HG02973 (cell line): ENCODE measurements around the gene TMTC3.

ENCODE experiments used
- ATAC-seq: cut with Tn5 transposase; IDR thresholded peaks from one replicate; pipeline ENCODE4 v1.9.1; 2021; ENCODE audit warnings: moderate library complexity; ENCODE audit not compliant: unreplicated experiment

The TMTC3 gene

DNA sequence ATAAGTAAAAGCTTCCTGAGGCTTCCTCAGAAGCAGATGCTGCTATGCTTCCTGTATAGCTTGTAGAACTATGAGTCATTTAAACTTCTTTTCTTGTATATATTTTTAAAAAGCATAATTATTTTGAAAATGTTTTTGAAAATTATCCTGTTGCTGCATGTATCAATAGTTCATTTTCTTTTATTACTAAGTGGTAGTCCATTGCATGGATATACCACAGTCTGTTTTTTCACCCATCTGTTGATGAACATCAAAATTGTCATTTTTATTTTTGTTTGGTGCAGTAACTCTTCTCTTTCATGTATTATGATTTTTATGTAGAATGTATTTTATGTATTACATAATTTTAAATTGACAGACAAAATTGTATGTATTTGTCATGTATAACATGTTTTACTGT lies 81.4 kb downstream of the TMTC3 start:
- no peak for ATAC-seq

DNA sequence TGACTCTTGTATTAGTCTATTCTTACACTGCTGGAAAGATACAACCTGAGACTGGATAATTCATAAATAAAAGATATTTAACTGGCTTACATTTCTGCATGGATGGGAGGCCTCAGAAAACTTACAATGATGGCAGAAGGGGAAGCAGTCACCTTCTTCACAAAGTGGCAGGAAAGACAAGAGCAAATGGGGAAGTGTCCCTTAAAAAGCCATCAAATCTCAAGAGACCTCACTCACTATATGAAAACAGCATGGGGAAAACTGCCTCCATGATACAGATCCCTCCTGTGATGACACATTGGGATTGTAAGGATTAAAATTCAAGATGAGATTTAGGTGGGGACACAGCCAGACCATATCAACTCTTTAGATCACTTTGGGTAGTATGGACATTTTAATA lies 83.7 kb downstream of the TMTC3 start:
- ATAC-seq, result no peak

DNA sequence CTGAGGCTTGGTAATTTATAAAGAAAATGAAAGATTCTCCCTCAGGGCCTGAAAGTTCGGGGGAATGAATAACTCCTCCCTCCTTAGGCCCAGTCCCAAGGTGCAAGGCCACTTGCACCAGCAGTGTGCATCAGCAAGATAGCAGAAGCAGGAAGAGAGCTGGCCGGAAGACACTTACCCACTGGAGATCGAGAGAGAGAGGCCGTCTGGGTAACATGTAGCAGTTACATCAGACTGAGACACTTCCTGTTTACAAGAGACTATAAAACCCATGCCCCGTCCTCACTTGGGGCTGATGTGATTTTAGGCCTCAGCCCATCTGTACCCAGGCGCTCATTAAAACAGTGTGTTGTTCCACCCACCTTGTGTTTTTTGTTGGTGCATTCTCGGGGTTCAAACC lies 85.2 kb downstream of the TMTC3 start:
- ATAC-seq, result no peak

DNA sequence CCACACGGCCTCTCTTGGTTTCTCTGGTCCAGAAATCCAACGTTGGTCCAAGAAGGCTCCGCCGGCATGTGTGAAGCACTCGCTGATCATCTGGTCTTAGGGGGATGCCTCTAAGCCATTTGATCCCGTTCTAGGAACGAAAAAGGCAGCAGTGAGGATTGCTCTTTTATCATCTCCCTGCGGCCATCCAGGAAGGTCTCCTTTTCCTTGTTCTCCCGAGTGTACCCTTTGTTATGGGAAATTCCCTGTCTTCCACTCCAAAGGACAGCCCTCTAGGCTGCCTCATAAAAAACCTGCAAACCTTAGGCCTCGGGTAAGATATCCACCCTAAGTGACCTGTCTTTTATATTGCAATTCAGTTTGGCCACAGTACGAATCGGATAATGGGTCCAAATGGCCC lies 85.8 kb downstream of the TMTC3 start:
- ATAC-seq, result no peak

DNA sequence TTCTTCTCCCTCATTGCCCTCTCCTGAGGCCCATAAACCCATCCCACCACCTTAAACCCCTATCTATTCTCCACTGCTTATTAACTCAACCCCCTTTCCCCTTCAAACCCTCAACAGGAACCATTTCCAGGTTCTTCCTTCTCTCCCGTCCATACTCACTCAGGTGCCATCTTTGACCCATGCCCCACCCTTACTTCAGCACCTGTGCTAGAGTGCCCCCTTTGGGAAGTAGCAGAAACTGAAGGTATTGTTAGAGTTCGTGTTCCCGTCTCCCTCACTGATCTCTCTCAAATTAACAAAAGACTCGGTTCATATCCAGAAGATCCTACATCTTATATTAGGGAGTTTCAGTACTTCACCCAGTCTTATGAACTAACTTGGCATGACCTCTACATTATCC lies 86.6 kb downstream of the TMTC3 start:
- ATAC-seq, result no peak

DNA sequence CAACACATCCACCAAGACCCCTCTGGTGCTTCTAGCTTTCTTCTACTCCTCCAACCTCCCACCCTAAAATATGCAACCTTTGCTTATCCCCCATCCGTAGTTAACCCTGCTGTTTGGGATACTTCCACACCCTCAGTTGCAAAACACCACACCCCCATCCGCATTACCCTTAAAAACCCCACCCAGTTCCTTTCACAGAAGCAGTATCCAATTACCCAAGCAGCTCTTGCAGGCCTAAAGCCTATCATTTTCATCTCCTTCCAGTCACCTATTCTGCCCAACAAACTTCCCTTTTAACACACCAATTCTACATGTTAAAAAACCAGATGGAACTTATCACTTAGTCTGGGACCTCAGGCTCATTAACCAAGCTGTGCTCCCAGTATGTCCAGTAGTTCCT lies 88.2 kb downstream of the TMTC3 start:
- no peak for ATAC-seq

DNA sequence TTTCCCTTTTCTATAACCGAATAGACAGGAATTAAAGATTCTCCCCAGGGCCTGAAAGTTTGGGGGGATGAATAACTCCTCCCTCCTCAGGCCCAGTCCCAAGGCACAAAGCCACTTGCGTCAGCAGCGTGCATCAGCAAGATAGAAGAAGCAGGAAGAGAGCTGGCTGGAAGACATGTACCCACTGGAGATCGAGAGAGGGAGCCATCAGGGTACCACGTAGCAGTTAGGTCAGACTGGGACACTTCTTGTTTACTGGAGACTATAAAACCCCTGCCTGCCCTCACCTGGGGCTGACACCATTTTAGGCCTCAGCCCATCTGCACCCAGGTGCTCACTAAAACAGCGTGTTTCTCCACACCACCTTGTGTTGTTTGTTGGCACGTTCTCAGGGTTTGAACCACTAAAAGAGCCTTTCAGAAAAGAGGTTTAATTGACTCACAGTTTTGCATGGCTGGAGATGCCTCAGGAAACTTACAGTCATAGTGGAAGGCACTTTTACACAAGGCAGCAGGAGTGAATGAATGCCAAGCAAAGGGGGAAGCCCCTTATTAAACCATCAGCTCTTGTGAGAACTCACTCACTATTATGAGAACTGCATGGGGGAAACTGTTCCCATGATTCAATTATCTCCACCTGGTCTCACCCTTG lies 93.2 kb downstream of the TMTC3 start:
- no peak for ATAC-seq

DNA sequence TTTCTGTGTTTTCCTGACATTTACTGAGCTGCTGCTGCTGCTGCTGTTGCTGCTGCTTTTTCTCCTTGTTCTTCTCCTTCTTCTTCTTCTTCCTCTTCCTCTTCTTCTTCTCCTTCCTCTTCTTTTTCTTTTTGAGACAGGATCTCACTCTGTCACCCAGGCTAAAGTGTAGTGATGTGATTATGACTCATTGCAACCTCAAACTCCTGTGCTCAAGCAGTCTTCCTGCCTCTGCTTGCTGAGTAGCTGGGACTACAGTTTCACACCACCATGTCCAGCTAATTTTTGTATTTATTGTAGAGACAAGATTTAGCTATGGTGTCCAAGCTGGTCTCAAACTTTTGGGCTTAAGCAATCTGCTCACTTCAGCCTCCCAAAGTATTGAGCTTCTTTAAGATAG lies 95.8 kb downstream of the TMTC3 start:
- ATAC-seq, result no peak

DNA sequence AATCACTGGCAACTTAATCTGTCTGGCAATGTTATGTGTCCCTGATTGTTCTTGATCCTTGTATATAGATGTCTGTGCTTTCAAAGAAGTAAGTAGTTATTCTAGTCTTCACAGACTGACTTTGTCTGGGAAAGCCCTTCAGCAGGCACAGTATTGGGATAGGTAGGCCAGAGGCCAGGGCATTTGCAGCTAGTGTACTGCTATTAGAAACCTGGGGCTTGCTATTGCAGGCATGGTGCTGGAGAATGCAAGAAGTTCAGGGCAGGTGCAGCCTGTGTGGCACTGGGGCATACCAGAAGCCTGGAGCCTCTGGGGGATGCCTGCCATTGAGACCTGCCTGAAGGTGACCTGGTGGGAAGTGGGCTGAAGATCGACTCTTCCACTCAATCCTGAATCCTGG lies 96.3 kb downstream of the TMTC3 start:
- no peak for ATAC-seq

DNA sequence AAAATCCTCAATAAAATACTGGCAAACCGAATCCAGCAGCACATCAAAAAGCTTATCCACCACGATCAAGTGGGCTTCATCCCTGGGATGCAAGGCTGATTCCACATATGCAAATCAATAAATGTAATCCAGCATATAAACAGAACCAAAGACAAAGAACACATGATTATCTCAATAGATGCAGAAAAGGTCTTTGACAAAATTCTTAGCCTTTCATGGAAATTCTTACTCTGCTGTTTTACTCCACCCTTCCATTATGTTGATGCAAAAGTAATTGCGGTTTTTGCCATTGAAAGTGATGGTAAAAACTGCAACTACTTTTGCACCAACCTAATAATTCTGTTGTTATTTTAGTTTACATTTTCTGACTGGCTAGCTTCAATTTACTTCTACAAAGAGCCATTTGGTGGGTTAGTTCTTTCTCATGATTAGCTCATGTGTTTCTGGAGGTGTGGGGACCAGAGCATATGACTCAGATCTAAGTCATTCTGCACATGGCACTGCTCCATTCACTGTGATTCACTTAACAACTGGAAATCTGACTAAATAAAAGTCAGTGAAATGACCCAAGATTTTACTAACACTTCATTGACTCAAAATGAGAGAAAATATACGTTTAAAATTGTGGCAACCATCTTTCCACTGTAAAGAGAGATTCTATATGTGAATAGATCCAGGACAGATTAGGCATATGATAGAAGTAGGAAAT lies 99.9 kb downstream of the TMTC3 start:
- peak; percentile 68 for ATAC-seq

DNA sequence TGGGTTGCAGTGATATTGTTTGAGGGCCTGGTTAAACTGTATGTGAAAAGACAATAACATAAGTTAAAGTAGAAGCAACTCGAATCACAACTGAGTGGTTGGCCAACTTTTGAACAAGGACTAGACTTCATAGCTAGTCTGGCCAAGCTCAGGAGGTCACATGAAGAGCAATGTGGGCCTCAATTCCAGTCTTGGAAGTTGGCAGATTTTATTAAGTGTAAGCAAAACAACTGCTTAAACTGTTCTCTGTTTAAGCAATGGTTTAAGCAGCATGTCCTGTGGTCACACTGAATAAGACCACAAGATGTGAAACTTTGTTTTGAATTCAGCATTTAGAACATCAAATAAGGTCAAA lies 100.4 kb downstream of the TMTC3 start:
- peak; percentile 16 for ATAC-seq

DNA sequence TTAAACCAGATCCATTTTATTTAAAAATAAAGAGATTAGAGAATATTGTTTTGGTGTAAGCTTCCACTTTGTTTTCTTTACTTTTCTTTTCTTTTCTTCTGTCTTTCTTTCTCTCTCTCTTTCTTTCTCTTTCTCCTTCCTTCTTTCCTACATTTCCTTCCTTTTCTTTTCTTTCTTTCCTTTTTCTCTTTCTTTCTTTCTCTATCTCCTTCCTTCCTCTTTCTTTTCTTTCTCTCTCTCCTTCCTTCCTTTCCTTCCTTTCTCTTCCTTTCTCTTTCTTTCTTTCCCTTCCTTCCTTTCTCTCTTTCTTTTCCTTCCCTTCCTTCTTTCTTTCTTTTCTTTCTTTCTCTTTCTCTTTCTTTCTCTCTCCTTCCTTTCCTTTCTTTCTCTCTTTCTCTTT lies 100.8 kb downstream of the TMTC3 start:
- no peak for ATAC-seq

DNA sequence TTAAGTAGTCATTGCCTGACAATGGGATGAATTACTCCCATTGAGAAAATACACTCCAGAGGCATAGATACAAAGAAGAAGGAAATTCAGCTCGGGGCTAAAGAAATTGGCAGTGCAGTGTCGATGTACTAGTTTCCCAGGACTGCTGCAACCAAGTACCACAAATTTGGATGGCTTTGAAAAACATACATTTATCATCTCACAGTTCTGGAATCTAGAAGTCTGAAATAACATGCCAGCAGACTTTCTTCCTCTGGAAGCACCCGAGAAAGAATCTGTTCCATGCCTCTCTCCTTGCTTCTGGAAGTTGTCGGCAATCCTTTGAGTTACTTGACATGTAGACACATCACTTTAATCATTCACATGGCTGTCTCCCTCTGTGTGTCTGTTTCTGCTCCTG lies 101.9 kb downstream of the TMTC3 start:
- ATAC-seq, result no peak

DNA sequence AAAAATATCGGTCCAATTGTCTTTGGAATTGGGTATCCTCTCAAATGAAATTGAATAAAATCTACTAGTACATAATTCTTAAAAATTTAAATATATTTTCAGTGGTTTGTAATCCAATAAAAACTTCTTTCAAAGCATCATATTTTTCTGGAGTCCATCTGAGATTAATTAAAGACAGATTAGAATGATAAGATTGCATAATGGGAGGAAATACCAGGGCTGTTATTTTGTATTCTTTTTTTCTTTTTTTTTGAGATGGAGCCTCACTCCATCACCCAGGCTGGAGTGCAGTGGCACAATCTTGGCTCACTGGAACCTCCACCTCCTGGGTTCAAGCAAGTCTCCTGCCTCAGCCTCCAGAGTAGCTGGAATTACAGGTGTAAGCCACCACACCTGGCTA lies 103.8 kb downstream of the TMTC3 start:
- ATAC-seq, result no peak

DNA sequence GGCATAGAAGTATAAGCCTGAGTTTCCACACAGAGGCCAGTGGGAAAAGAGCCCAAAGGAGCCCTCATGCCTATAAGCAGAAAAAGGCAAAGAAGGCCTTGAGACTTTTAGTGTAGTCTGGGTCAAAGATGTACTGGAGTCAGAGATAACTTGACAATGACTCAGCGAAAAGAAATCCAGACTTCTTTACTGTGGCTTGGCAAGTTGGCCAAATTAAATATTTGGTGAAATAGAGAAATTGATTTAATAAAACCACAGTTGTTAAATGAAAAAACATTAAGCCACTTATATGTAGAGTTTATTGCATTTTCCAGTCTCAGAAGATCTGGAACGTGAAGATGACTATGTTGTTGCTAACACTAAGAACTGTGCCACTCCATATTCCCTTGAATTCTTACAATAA lies 105.1 kb downstream of the TMTC3 start:
- ATAC-seq, result no peak

DNA sequence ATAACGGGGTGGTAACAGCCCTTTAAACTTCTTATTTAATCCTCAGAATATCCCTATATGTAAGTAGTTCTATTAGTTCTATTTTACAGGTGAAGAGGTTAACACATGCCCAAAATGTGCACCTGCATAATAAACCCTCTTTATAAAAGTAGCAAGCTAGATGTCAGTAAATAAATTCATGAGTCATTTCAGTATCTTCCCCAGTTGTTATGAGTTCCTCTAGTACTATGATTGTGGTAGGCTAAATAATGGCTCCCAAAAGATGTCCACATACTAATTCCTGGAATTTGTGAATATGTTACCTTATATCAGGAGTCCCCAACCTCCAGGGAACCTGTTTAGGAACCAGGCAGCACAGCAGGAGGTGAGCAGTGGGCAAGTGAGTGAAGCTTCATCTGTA lies 106.5 kb downstream of the TMTC3 start:
- no peak for ATAC-seq
